ENCODE measurements around the gene NKAP.

The NKAP gene

GRCh38 chrX:119943185-119943988 lies at the start of gene NKAP:
Gene NKAP, minus strand, starts transcription at chrX:119943751. Its CDS starts 146 bp downstream, at chrX:119943605.
- Histone ChIP-seq H3K9me3 (no peaks in the 10 kb centered on the region), H3K4me3 (peak within 1 kb of the TSS; percentile 80), H3K36me3 (no peaks in the 10 kb centered on the region), H3K27me3 (no peaks in the 10 kb centered on the region), H3K27ac (peak within 1 kb of the TSS; percentile 77), H3K4me1 (peaks cover 11% of the 10 kb centered on the region), H4K20me1 (peaks cover 5% of the 10 kb centered on the region; the same call in 1 of the 2 replicates), H3K4me2 (peak within 1 kb of the TSS; percentile 64), H3K9ac (peak within 1 kb of the TSS; percentile 84)
- no peak for TF ChIP-seq Cebpa-rat (IDR thresholded peaks at IDR 0.05)

GRCh38 chrX:119991005-119991787 lies 47.6 kb upstream of the NKAP start:
- 0 out of 2 replicates have a peak overlapping the region, but pooled peaks have one; percentile 22 for H3K4me3 ChIP-seq
- peaks cover 81% of the 10 kb centered on the region for H3K27me3 ChIP-seq
- H4K20me1 ChIP-seq: peaks cover 21% of the 10 kb centered on the region; the same call in 1 of the 2 replicates
- H3K27ac ChIP-seq: no peak overlapping the region
- no peak for TF ChIP-seq Cebpa-rat (IDR thresholded peaks at IDR 0.05)
- H3K36me3 ChIP-seq: no peaks in the 10 kb centered on the region
- H3K9ac ChIP-seq: no peak overlapping the region
- peaks cover 20% of the 10 kb centered on the region; the same call in 1 of the 2 replicates for H3K9me3 ChIP-seq
- peaks cover 10% of the 10 kb centered on the region; the same call in 1 of the 2 replicates for H3K4me1 ChIP-seq
- H3K4me2 ChIP-seq: peak overlapping the region; percentile 49

GRCh38 chrX:119990556-119991004 lies 47.0 kb upstream of the NKAP start:
- H3K4me1 ChIP-seq: peaks cover 10% of the 10 kb centered on the region; the same call in 1 of the 2 replicates
- H3K4me2 ChIP-seq: peak overlapping the region; percentile 49
- H3K27ac ChIP-seq: no peak overlapping the region
- no peak for TF ChIP-seq Cebpa-rat (IDR thresholded peaks at IDR 0.05)
- peaks cover 21% of the 10 kb centered on the region; the same call in 1 of the 2 replicates for H4K20me1 ChIP-seq
- H3K9me3 ChIP-seq: peaks cover 20% of the 10 kb centered on the region; the same call in 1 of the 2 replicates
- peaks cover 75% of the 10 kb centered on the region for H3K27me3 ChIP-seq
- no peak overlapping the region for H3K9ac ChIP-seq
- 0 out of 2 replicates have a peak overlapping the region, but pooled peaks have one; percentile 22 for H3K4me3 ChIP-seq
- no peaks in the 10 kb centered on the region for H3K36me3 ChIP-seq

- H3K4me1 ChIP-seq: peaks cover 10% of the 10 kb centered on the region; the same call in 1 of the 2 replicates
- H3K27me3 ChIP-seq: peaks cover 69% of the 10 kb centered on the region
- H3K4me3 ChIP-seq: no peak overlapping the region
- H3K36me3 ChIP-seq: no peaks in the 10 kb centered on the region
- no peak overlapping the region for H3K27ac ChIP-seq
- no peak overlapping the region for H3K9ac ChIP-seq
- H3K4me2 ChIP-seq: peak overlapping the region; percentile 49; the same call in 1 of the 2 replicates
- TF ChIP-seq Cebpa-rat (IDR thresholded peaks at IDR 0.05): no peak
- H4K20me1 ChIP-seq: peaks cover 21% of the 10 kb centered on the region; the same call in 1 of the 2 replicates
- peaks cover 20% of the 10 kb centered on the region; the same call in 1 of the 2 replicates for H3K9me3 ChIP-seq
These were observed 46.5 kb upstream of the NKAP start for GRCh38 chrX:119989905-119990555.

GRCh38 chrX:119986203-119986602 lies 42.7 kb upstream of the NKAP start:
- Histone ChIP-seq H3K4me1 (peaks cover 6% of the 10 kb centered on the region; the same call in 1 of the 2 replicates), H3K27ac (no peak overlapping the region), H3K27me3 (peaks cover 31% of the 10 kb centered on the region), H3K36me3 (no peaks in the 10 kb centered on the region), H3K9me3 (peaks cover 16% of the 10 kb centered on the region; the same call in 1 of the 2 replicates), H3K4me3 (no peak overlapping the region), H3K9ac (no peak overlapping the region), H4K20me1 (peaks cover 14% of the 10 kb centered on the region; the same call in 1 of the 2 replicates), H3K4me2 (no peak overlapping the region)
- TF ChIP-seq Cebpa-rat (IDR thresholded peaks at IDR 0.05): no peak

- H3K27ac ChIP-seq: no peak overlapping the region
- H3K4me1 ChIP-seq: no peaks in the 10 kb centered on the region
- no peak overlapping the region for H3K4me2 ChIP-seq
- H3K9ac ChIP-seq: no peak overlapping the region
- no peaks in the 10 kb centered on the region for H3K36me3 ChIP-seq
- H3K9me3 ChIP-seq: 0 out of 2 replicates have a peak, but pooled peaks cover under 1% of the 10 kb centered on the region
- H4K20me1 ChIP-seq: no peaks in the 10 kb centered on the region
- H3K27me3 ChIP-seq: peaks cover 16% of the 10 kb centered on the region
- TF ChIP-seq Cebpa-rat (IDR thresholded peaks at IDR 0.05): no peak
- H3K4me3 ChIP-seq: no peak overlapping the region
These were observed 41.1 kb upstream of the NKAP start for GRCh38 chrX:119984652-119985051.

- Histone ChIP-seq H3K4me2 (no peak overlapping the region), H3K36me3 (no peaks in the 10 kb centered on the region), H3K9me3 (no peaks in the 10 kb centered on the region), H3K4me1 (no peaks in the 10 kb centered on the region), H3K27ac (no peak overlapping the region), H4K20me1 (no peaks in the 10 kb centered on the region), H3K27me3 (peaks cover 4% of the 10 kb centered on the region), H3K9ac (no peak overlapping the region), H3K4me3 (no peak overlapping the region)
- no peak for TF ChIP-seq Cebpa-rat (IDR thresholded peaks at IDR 0.05)
These were observed 39.9 kb upstream of the NKAP start for GRCh38 chrX:119983494-119983893.

GRCh38 chrX:119982145-119982544 lies 38.6 kb upstream of the NKAP start:
- Histone ChIP-seq H3K4me3 (no peak overlapping the region), H3K4me1 (no peaks in the 10 kb centered on the region), H3K4me2 (no peak overlapping the region), H3K36me3 (no peaks in the 10 kb centered on the region), H3K9ac (no peak overlapping the region), H3K9me3 (no peaks in the 10 kb centered on the region), H4K20me1 (no peaks in the 10 kb centered on the region), H3K27ac (no peak overlapping the region), H3K27me3 (no peaks in the 10 kb centered on the region)
- no peak for TF ChIP-seq Cebpa-rat (IDR thresholded peaks at IDR 0.05)
